GM23338 (cell line): Measurements from ENCODE around the gene IYD. TPM values are rescaled to one million over a fixed set of nuclear protein-coding genes. Genes with fewer than 3 reads are reported as not detected.

Experiments used
- ATAC-seq: fragments of 200-7000 bp; cut with Tn5 transposase; 3 replicates; pipeline ENCODE4 v1.9.1; 2020
- DNase-seq: peaks from one replicate; pipeline ENCODE4 v3.0.0-alpha.2; 2015; ENCODE audit warnings: low spot score
- H2AFZ ChIP-seq: fragments of 200-600 bp; sonication (generic); 2 replicates; pipeline ENCODE4 v1.8.0; 2016; ENCODE audit warnings: antibody characterized with exemption, mild to moderate bottlenecking, moderate library complexity
- H3F3A ChIP-seq: fragments of 200-600 bp; sonication (generic); replicated peaks from 2 replicates; pipeline ENCODE4 v1.8.0; 2017; ENCODE audit warnings: antibody characterized with exemption, mixed run types, low read depth
- H3K27ac ChIP-seq: fragments of 200-600 bp; sonication (generic); 2 replicates; pipeline ENCODE4 v1.6.1; 2016; ENCODE audit warnings: low read depth
- H3K27me3 ChIP-seq: fragments of 200-600 bp; sonication (generic); 2 replicates; pipeline ENCODE4 v1.8.0; 2016; ENCODE audit warnings: mild to moderate bottlenecking, mixed run types, moderate library complexity; ENCODE audit not compliant: insufficient read depth
- H3K36me3 ChIP-seq: fragments of 200-600 bp; sonication (generic); 2 replicates; pipeline ENCODE4 v1.8.0; 2016; ENCODE audit warnings: mild to moderate bottlenecking; ENCODE audit not compliant: insufficient read depth
- H3K4me1 ChIP-seq: fragments of 200-600 bp; sonication (generic); 2 replicates; pipeline ENCODE4 v1.8.0; 2016; ENCODE audit warnings: mild to moderate bottlenecking, moderate library complexity; ENCODE audit not compliant: insufficient read depth
- H3K4me2 ChIP-seq: fragments of 200-600 bp; sonication (generic); 2 replicates; pipeline ENCODE4 v1.7.1; 2017; ENCODE audit warnings: mixed run types
- H3K4me3 ChIP-seq: fragments of 200-600 bp; sonication (generic); 2 replicates; pipeline ENCODE4 v1.6.1; 2016; ENCODE audit warnings: mixed run types
- H3K79me2 ChIP-seq: fragments of 200-600 bp; sonication (generic); replicated peaks from 2 replicates; pipeline ENCODE4 v1.8.0; 2017; ENCODE audit warnings: mild to moderate bottlenecking; ENCODE audit not compliant: insufficient read depth
- H3K9me2 ChIP-seq: fragments of 200-600 bp; sonication (generic); 2 replicates; pipeline ENCODE4 v1.8.0; 2017; ENCODE audit not compliant: insufficient read depth
- H4K20me1 ChIP-seq: fragments of 200-600 bp; sonication (generic); replicated peaks from 2 replicates; pipeline ENCODE4 v1.8.0; 2017; ENCODE audit warnings: mild to moderate bottlenecking; ENCODE audit not compliant: insufficient read depth
- H3K27ac Mint-ChIP-seq: 2 replicates; pipeline ENCODE4 v1.8.0; 2020; ENCODE audit warnings: inconsistent platforms, mild to moderate bottlenecking, moderate library complexity, mixed read lengths
- H3K27me3 Mint-ChIP-seq: 3 replicates; pipeline ENCODE4 v1.8.0; 2022; ENCODE audit warnings: low read depth, mild to moderate bottlenecking, moderate library complexity, mixed read lengths, inconsistent platforms; ENCODE audit not compliant: insufficient read depth, poor library complexity
- H3K36me3 Mint-ChIP-seq: 3 replicates; pipeline ENCODE4 v1.8.0; 2021; ENCODE audit warnings: low read depth, mild to moderate bottlenecking, inconsistent platforms, moderate library complexity, mixed read lengths
- H3K4me1 Mint-ChIP-seq: 3 replicates; pipeline ENCODE4 v1.8.0; 2020; ENCODE audit warnings: mild to moderate bottlenecking, inconsistent platforms, mixed read lengths
- H3K4me3 Mint-ChIP-seq: 3 replicates; pipeline ENCODE4 v1.8.0; 2021; ENCODE audit warnings: moderate library complexity, mild to moderate bottlenecking, inconsistent platforms, mixed read lengths
- H3K9me3 Mint-ChIP-seq: 3 replicates; pipeline ENCODE4 v1.8.0; 2020; ENCODE audit warnings: moderate library complexity, mild to moderate bottlenecking, inconsistent platforms, mixed read lengths
- CREB1 ChIP-seq: fragments of 250-450 bp; sonication (Bioruptor Pico); IDR thresholded peaks from 2 replicates; pipeline ENCODE4 v1.5.0; 2020; ENCODE audit warnings: low read depth, mild to moderate bottlenecking, moderate library complexity
- CTCF ChIP-seq, 2 experiments: fragments of 200-600 bp in 1 of 2; sonication (generic) in 1 of 2; conservative IDR thresholded peaks; 2 replicates each; pipeline versions ENCODE4 v1.5.1 to v1.6.1; 2016 to 2017; ENCODE audit warnings: antibody characterized with exemption in 2 of 2, low read depth in 2 of 2, mild to moderate bottlenecking in 2 of 2, moderate library complexity in 1 of 2
- EZH2 ChIP-seq: fragments of 200-600 bp; sonication (generic); IDR thresholded peaks from one replicate; pipeline ENCODE4 v1.8.0; 2017; ENCODE audit warnings: antibody characterized with exemption, mild to moderate bottlenecking, low read depth; ENCODE audit not compliant: unreplicated experiment
- EZH2phosphoT487 ChIP-seq: fragments of 200-600 bp; sonication (generic); IDR thresholded peaks from one replicate; pipeline ENCODE4 v1.8.1; 2018; ENCODE audit warnings: antibody characterized with exemption; ENCODE audit not compliant: unreplicated experiment
- JUNB ChIP-seq: IDR thresholded peaks from one replicate; pipeline ENCODE4 v1.6.1; 2016; ENCODE audit warnings: antibody characterized with exemption; ENCODE audit not compliant: unreplicated experiment
- NANOG ChIP-seq: IDR thresholded peaks from 2 replicates; pipeline ENCODE4 v1.6.1; 2016; ENCODE audit warnings: antibody characterized with exemption, borderline replicate concordance
- STAT1 ChIP-seq: IDR thresholded peaks from one replicate; pipeline ENCODE4 v1.6.1; 2016; ENCODE audit warnings: antibody characterized with exemption; ENCODE audit not compliant: unreplicated experiment
- ZNF114 ChIP-seq: fragments of 250-450 bp; sonication (Bioruptor Pico); IDR thresholded peaks from 2 replicates; pipeline ENCODE4 v1.5.0; 2020; ENCODE audit warnings: mild to moderate bottlenecking, moderate library complexity
- ZNF331 ChIP-seq: fragments of 250-450 bp; sonication (Bioruptor Pico); IDR thresholded peaks from 2 replicates; pipeline ENCODE4 v1.5.0; 2020; ENCODE audit warnings: low read depth, mild to moderate bottlenecking, moderate library complexity
- ZNF462 ChIP-seq: fragments of 250-450 bp; sonication (Bioruptor Pico); IDR thresholded peaks from 2 replicates; pipeline ENCODE4 v1.5.0; 2020; ENCODE audit warnings: mild to moderate bottlenecking, moderate library complexity
- polyA plus RNA-seq: library from polyadenylated mRNA; unstranded; fragments of >200 nt; fragmentation: Nextera tagmentation; extraction: Ambion mirVana; gene quantifications from 2 replicates; pipeline ENCODE4 v1.2.1, GENCODE V29; 2016
- total RNA-seq: library from RNA; depleted of rRNA; stranded (reverse); fragments of >200 nt; shearing (Covaris generic); gene quantifications from 2 replicates; pipeline ENCODE4 v1.2.3, GENCODE V29; 2014
- TF ChIP-seq, protein P1 (sequence below): IDR thresholded peaks from 2 replicates; pipeline ENCODE4 v1.6.1; 2016; ENCODE audit warnings: antibody characterized with exemption

The IYD gene
- total and polyA plus RNA-seq, 2 experiments from 2014 or later, result not detected

GRCh38 chr6:150345781-150346180 lies 23.0 kb upstream of the IYD start:
- no peak for ATAC-seq
- Histone ChIP-seq H3K79me2 (no peaks in the 10 kb centered on the region), H2AFZ (no peak overlapping the region), H3K36me3 (no peaks in the 10 kb centered on the region), H3K27me3 (no peaks in the 10 kb centered on the region), H3F3A (no peaks in the 10 kb centered on the region), H4K20me1 (no peaks in the 10 kb centered on the region), H3K4me2 (no peak overlapping the region), H3K4me1 (no peaks in the 10 kb centered on the region; the same call in 1 of the 2 replicates), H3K27ac (no peak overlapping the region), H3K9me2 (no peaks in the 10 kb centered on the region), H3K4me3 (no peak overlapping the region)
- no peaks in the 10 kb centered on the region for H3K27me3 Mint-ChIP-seq
- no peak overlapping the region for H3K4me3 Mint-ChIP-seq
- no peak for DNase-seq
- peaks cover 2% of the 10 kb centered on the region; the same call in 1 of the 3 replicates for H3K4me1 Mint-ChIP-seq
- H3K9me3 Mint-ChIP-seq, result no peaks in the 10 kb centered on the region
- H3K36me3 Mint-ChIP-seq, result no peaks in the 10 kb centered on the region
- no peak overlapping the region for H3K27ac Mint-ChIP-seq
- TF ChIP-seq STAT1 (no peak), ZNF114 (CRISPR knock-in tag) (no peak)

DNA sequence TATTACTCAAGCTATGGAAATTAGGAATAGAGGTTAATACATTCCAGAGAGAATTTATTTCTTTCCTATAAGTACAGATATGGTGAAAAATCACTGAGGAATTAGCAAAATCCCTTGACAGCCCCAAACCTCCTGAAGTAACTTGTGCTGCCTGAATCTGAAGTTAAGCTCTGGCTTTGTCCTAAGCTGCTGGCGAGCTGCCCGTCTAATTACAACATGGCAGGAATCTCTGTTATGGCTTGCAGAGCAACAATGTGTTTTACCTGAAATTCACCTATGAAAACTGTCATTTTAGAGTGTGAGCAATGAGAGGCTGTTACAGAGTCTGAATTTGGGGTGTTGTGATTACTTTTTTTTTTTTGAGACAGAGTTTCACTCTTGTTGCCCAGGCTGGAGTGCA lies 22.5 kb upstream of the IYD start:
- Histone ChIP-seq H3F3A (no peaks in the 10 kb centered on the region), H3K79me2 (no peaks in the 10 kb centered on the region), H4K20me1 (no peaks in the 10 kb centered on the region), H3K4me3 (no peak overlapping the region), H3K27me3 (no peaks in the 10 kb centered on the region), H2AFZ (no peak overlapping the region), H3K9me2 (no peaks in the 10 kb centered on the region), H3K36me3 (no peaks in the 10 kb centered on the region), H3K27ac (no peak overlapping the region), H3K4me1 (no peaks in the 10 kb centered on the region; the same call in 1 of the 2 replicates), H3K4me2 (no peak overlapping the region)
- DNase-seq (no peak), ATAC-seq (no peak)
- Mint-ChIP-seq H3K36me3 (no peaks in the 10 kb centered on the region), H3K27me3 (no peaks in the 10 kb centered on the region), H3K27ac (no peak overlapping the region), H3K4me1 (peaks cover 2% of the 10 kb centered on the region; the same call in 1 of the 3 replicates), H3K9me3 (no peaks in the 10 kb centered on the region), H3K4me3 (no peak overlapping the region)
- TF ChIP-seq JUNB (no peak), STAT1 (no peak), EZH2 (no peak), ZNF114 (CRISPR knock-in tag) (no peak), ZNF331 (CRISPR knock-in tag) (no peak), CTCF (conservative IDR thresholded peaks at IDR 0.05; ENCODE audit: low read depth in 2 of 2) (no peak), NANOG (no peak), CREB1 (CRISPR knock-in tag) (no peak), EZH2phosphoT487 (no peak), ZNF462 (CRISPR knock-in tag) (no peak)
- TF ChIP-seq, protein P1, sequence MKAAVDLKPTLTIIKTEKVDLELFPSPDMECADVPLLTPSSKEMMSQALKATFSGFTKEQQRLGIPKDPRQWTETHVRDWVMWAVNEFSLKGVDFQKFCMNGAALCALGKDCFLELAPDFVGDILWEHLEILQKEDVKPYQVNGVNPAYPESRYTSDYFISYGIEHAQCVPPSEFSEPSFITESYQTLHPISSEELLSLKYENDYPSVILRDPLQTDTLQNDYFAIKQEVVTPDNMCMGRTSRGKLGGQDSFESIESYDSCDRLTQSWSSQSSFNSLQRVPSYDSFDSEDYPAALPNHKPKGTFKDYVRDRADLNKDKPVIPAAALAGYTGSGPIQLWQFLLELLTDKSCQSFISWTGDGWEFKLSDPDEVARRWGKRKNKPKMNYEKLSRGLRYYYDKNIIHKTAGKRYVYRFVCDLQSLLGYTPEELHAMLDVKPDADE, result no peak
